DND-41 (cell line): ENCODE results near the gene CNIH4.

Experiments used
- CTCF ChIP-seq: IDR thresholded peaks from 2 replicates; pipeline ENCODE4 v1.5.1; 2012; ENCODE audit warnings: borderline replicate concordance, low read length, moderate library complexity, mild to moderate bottlenecking; ENCODE audit not compliant: poor library complexity, severe bottlenecking; ENCODE audit errors: extremely low read depth
- EZH2 ChIP-seq: IDR thresholded peaks from 3 replicates; pipeline ENCODE4 v1.6.1; 2012; ENCODE audit warnings: borderline replicate concordance, low read depth, mild to moderate bottlenecking, moderate library complexity, low read length, inconsistent platforms; ENCODE audit not compliant: severe bottlenecking

DNA sequence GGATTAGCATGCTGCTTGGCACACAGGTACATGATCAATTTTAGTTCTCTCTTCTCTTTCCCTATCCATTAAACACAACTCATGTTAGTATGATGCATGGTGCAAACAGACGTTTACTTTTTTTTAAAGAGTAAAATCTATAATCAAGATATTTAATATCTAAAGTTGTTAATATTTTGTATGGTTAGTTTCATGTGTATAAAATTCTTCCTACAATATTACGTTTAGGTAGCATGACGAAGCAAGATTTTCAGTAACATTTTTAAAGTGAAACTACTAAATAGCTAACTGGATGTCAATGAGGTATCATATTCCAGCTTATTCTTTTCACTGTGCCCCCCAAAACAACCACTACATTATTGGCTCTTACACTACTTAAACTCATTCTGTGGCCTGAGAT lies 36.6 kb downstream of the CNIH4 start:
- TF ChIP-seq CTCF = no peak
- TF ChIP-seq EZH2 = no peak
